Fibroblast of mammary gland (primary cell): Measurements from ENCODE around the gene GTF2I.
"Not testable (repeated sequence)": the region's sequence is repeated elsewhere in the genome, so short reads cannot be mapped to it uniquely, and the experiment has no call there.

Source experiments
- DNase-seq: peaks from one replicate; pipeline ENCODE4 v3.0.0-alpha.2; 2010; ENCODE audit warnings: low read depth
- H3K4me3 ChIP-seq: 2 replicates; pipeline ENCODE4 v1.5.1; 2011; ENCODE audit warnings: low read depth, mild to moderate bottlenecking, low read length, moderate library complexity; ENCODE audit not compliant: control insufficient read depth
- CTCF ChIP-seq: conservative IDR thresholded peaks from 2 replicates; pipeline ENCODE4 v1.5.1; 2011; ENCODE audit warnings: low read depth, low read length, inconsistent platforms; ENCODE audit not compliant: control insufficient read depth, insufficient read depth

The GTF2I gene

GRCh38 chr7:74658178-74659004 lies 873 bp downstream of the GTF2I start:
- peak; percentile 85 for DNase-seq
- TF ChIP-seq CTCF = no peak
- H3K4me3 ChIP-seq = peak overlapping the region; percentile 54

GRCh38 chr7:74660202-74660601 lies 2.7 kb downstream of the GTF2I start:
- DNase-seq = not testable (repeated sequence)
- H3K4me3 ChIP-seq = peak overlapping the region; percentile 33

- DNase-seq = peak; percentile 31
- not testable (repeated sequence) for H3K4me3 ChIP-seq
Observed at GRCh38 chr7:74661836-74662794, 4.6 kb downstream of the GTF2I start.

- no peak for TF ChIP-seq CTCF
- DNase-seq = no peak
- H3K4me3 ChIP-seq = no peak overlapping the region
Observed at GRCh38 chr7:74665296-74665938, 7.9 kb downstream of the GTF2I start.

GRCh38 chr7:74667013-74667412 lies 9.5 kb downstream of the GTF2I start:
- not testable (repeated sequence) for DNase-seq, H3K4me3 ChIP-seq

- DNase-seq, H3K4me3 ChIP-seq: not testable (repeated sequence)
Observed at GRCh38 chr7:74667520-74667919, 10.0 kb downstream of the GTF2I start.

- no peak overlapping the region for H3K4me3 ChIP-seq
- no peak for DNase-seq
- no peak for TF ChIP-seq CTCF
Observed at GRCh38 chr7:74671602-74672001, 14.1 kb downstream of the GTF2I start.

GRCh38 chr7:74672343-74672915 lies 14.9 kb downstream of the GTF2I start:
- no peak overlapping the region for H3K4me3 ChIP-seq
- TF ChIP-seq CTCF = no peak
- no peak for DNase-seq
